AG04450 (cell line): ENCODE data around the gene CHD9. TPM values are rescaled to one million over a fixed set of nuclear protein-coding genes. Genes with fewer than 3 reads are reported as not detected.

Experiments used
- CTCF ChIA-PET: fragments of 300-600, 350-600 bp; formaldehyde crosslinking; extraction: SDS; loops from one replicate; lab custom pipeline; 2022; ENCODE audit warnings: antibody characterized with exemption, inconsistent platforms; lab: Charles Lee
- POLR2A ChIA-PET: fragments of 350-600 bp; formaldehyde crosslinking; extraction: SDS; loops from one replicate; lab custom pipeline; 2021; ENCODE audit warnings: antibody characterized with exemption, inconsistent platforms; lab: Yijun Ruan, JAX
- DNase-seq: peaks from one replicate; pipeline ENCODE4 v3.0.0-alpha.2; 2011; ENCODE audit warnings: low read depth, low spot score
- H3K27ac ChIP-seq: one replicate; pipeline ENCODE4 v1.5.1; 2012; ENCODE audit warnings: low read depth, low read length, control low read depth
- H3K27me3 ChIP-seq: one replicate; pipeline ENCODE4 v1.6.0; 2012; ENCODE audit warnings: low read length; ENCODE audit not compliant: control insufficient read depth, insufficient read depth
- H3K4me3 ChIP-seq: 2 replicates; pipeline ENCODE4 v1.5.1; 2011; ENCODE audit warnings: mild to moderate bottlenecking, low read depth, low read length, control low read depth
- H3K9me3 ChIP-seq: 2 replicates; pipeline ENCODE4 v1.5.1; 2012; ENCODE audit warnings: low read length; ENCODE audit not compliant: control insufficient read depth, insufficient read depth
- CTCF ChIP-seq: IDR thresholded peaks from 2 replicates; pipeline ENCODE4 v1.5.1; 2011; ENCODE audit warnings: low read depth, low read length, control low read depth, inconsistent platforms
- polyA plus RNA-seq: library from polyadenylated mRNA; depleted of rRNA; stranded (reverse); fragments of >200 nt; gene quantifications from 2 replicates; pipeline ENCODE4 v1.2.3, GENCODE V29; 2011

The CHD9 gene
- polyA plus RNA-seq, 1 experiment, result 42.6 TPM

- no peak for DNase-seq
- H3K4me3 ChIP-seq, result no peak overlapping the region
- H3K27me3 ChIP-seq, result no peaks in the 10 kb centered on the region
- H3K27ac ChIP-seq, result no peak overlapping the region
- 0 out of 2 replicates have a peak, but pooled peaks cover 2% of the 10 kb centered on the region for H3K9me3 ChIP-seq
- ChIA-PET CTCF (interaction anchor here (1.4 kb wide), 1 partner anchor 99 kb away, joined by 4 read pairs; no protein-coding TSS in a partner anchor), POLR2A (no interaction called here)
- no peak for TF ChIP-seq CTCF
These were observed 99.7 kb downstream of the CHD9 start for GRCh38 chr16:53154513-53154912.

GRCh38 chr16:53156516-53156915 is 101.7 kb downstream of the CHD9 start:
- ChIA-PET CTCF (no interaction called here), POLR2A (no interaction called here)
- DNase-seq, result no peak

GRCh38 chr16:53159781-53160436 is 105.1 kb downstream of the CHD9 start:
- Histone ChIP-seq H3K9me3 (no peaks in the 10 kb centered on the region), H3K27me3 (no peaks in the 10 kb centered on the region), H3K27ac (no peak overlapping the region), H3K4me3 (no peak overlapping the region)
- DNase-seq, result peak; percentile 18
- POLR2A ChIA-PET, result no interaction called here
- CTCF ChIA-PET, result interaction anchor here (0.5 to 3.2 kb wide), 31 partner anchors 8 to 350 kb away, joined by 3 to 36 read pairs (median 4); partner anchors contain the start of gene CHD9
- TF ChIP-seq CTCF, result peak; percentile 78

More at GRCh38 chr16:53156516-53156915, 101.7 kb downstream of the CHD9 start:
- Histone ChIP-seq H3K9me3 (no peaks in the 10 kb centered on the region), H3K4me3 (no peak overlapping the region), H3K27me3 (no peaks in the 10 kb centered on the region), H3K27ac (no peak overlapping the region)
- TF ChIP-seq CTCF, result no peak

- H3K9me3 ChIP-seq, result no peaks in the 10 kb centered on the region
- no peaks in the 10 kb centered on the region for H3K27me3 ChIP-seq
- POLR2A ChIA-PET, result no interaction called here
- DNase-seq, result no peak
- no peak overlapping the region for H3K4me3 ChIP-seq
- no peak for TF ChIP-seq CTCF
- no peak overlapping the region for H3K27ac ChIP-seq
- CTCF ChIA-PET, result interaction anchor here (0.6 to 1.5 kb wide), 5 partner anchors 41 to 116 kb away, joined by 3 to 5 read pairs (median 3); no protein-coding TSS in a partner anchor
These were observed 111.3 kb downstream of the CHD9 start for GRCh38 chr16:53166099-53166498.

- no peak for DNase-seq
These were observed 114.0 kb downstream of the CHD9 start for GRCh38 chr16:53168744-53169143.

More at GRCh38 chr16:53168744-53169143, 114.0 kb downstream of the CHD9 start:
- Histone ChIP-seq H3K27ac (no peak overlapping the region), H3K9me3 (no peaks in the 10 kb centered on the region), H3K27me3 (no peaks in the 10 kb centered on the region), H3K4me3 (no peak overlapping the region)
- no peak for TF ChIP-seq CTCF
- CTCF ChIA-PET, result interaction anchor here (0.5 to 2.4 kb wide), 3 partner anchors 9 to 665 kb away, joined by 3 to 19 read pairs (median 9); no protein-coding TSS in a partner anchor
- POLR2A ChIA-PET, result no interaction called here
